ENCODE data around the gene SLC2A3. TPM values are rescaled to one million over a fixed set of nuclear protein-coding genes. Genes with fewer than 3 reads are reported as not detected.
"Not testable (repeated sequence)": the region's sequence is repeated elsewhere in the genome, so short reads cannot be mapped to it uniquely, and the experiment has no call there.

SLC2A3 gene
- total RNA-seq, 1 experiment from 2014 or later: 10.5 TPM

DNA sequence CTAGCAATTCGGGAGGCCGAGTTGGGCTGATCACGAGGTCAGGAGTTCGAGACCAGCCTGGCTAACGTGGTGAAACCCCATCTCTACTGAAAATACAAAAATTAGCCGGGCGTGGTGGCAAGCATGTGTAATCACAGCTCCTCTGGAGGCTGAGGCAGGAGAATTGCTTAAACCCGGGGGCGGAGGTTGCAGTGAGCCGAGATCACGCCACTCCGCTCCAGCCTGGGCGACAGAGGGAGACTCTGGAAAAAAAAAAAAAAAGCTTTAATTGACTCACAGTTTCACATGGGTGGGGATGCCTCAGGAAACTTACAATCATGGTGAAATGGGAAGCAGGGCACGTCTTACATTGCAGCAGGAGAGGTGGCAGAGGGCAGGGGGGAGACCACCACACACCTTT, 30.6 kb upstream of the SLC2A3 start:
- ATAC-seq: no peak
- peaks cover 11 to 30% of the 10 kb centered on the region in 2 experiments; a peak in 3 of 4 replicates for H3K4me1 ChIP-seq (ENCODE audit: control insufficient read depth in 1 of 2, insufficient read depth in 2 of 2, low read length in 2 of 2)
- RAD21 ChIA-PET (ENCODE audit: low non-redundant PET in 1 of 2, low total read pairs in 2 of 2, uncharacterized antibody in 2 of 2, unreplicated experiment in 2 of 2): no interaction called here
- H3K36me3 ChIP-seq (ENCODE audit: control insufficient read depth in 1 of 2, insufficient read depth in 2 of 2, low read length in 2 of 2): no peaks in the 10 kb centered on the region
- H3K9me3 ChIP-seq (ENCODE audit: control insufficient read depth in 1 of 2, insufficient read depth in 1 of 2, low read depth in 1 of 2, low read length in 2 of 2): no peaks in the 10 kb centered on the region
- no peaks in the 10 kb centered on the region for H3K27me3 ChIP-seq (ENCODE audit: insufficient read depth, low read length)
- no peak overlapping the region for H3K9ac ChIP-seq (ENCODE audit: low read length)
- no peaks in the 10 kb centered on the region for H3K9me2 ChIP-seq (ENCODE audit: insufficient read depth)
- no TSS peak for BruUV-seq (replicated peaks)
- no peaks in the 10 kb centered on the region for H3K79me2 ChIP-seq (ENCODE audit: insufficient read depth, low read length)
- CTCF ChIA-PET: interaction anchor here (4.2 kb wide), 1 partner anchor 33 kb away, joined by 15 read pairs; no protein-coding TSS in a partner anchor
- no peak overlapping the region for H2AFZ ChIP-seq (ENCODE audit: low read depth, low read length, poor library complexity, severe bottlenecking)
- POLR2A ChIA-PET: no interaction called here
- intact Hi-C loops (cut with micrococcal nuclease): no loop called here
- no peak overlapping the region for H3K27ac ChIP-seq (ENCODE audit: low read depth, low read length)
- no peaks in the 10 kb centered on the region for H4K20me1 ChIP-seq (ENCODE audit: insufficient read depth)
- H3K4me3 ChIP-seq (replicated peaks in 1 of 2; ENCODE audit: low read depth in 1 of 2, low read length in 2 of 2): no peak overlapping the region
- DNase-seq (ENCODE audit: low read depth, low spot score): no peak
- H3K4me2 ChIP-seq (ENCODE audit: low read length): peak overlapping the region; percentile 28; the same call in 1 of the 2 replicates
- TF ChIP-seq EZH2 (IDR thresholded peaks at IDR 0.05) (no peak), POLR2AphosphoS5 (IDR thresholded peaks at IDR 0.05; ENCODE audit: low read depth, low read length) (no peak), SP1 (IDR thresholded peaks at IDR 0.05; ENCODE audit: low read depth) (no peak), SRF (IDR thresholded peaks at IDR 0.05; ENCODE audit: low read depth) (no peak), ZFX (IDR thresholded peaks at IDR 0.05) (no peak), TCF7L2 (IDR thresholded peaks at IDR 0.05; ENCODE audit: borderline replicate concordance, extremely low read depth, insufficient read depth, insufficient read length) (no peak), EGR1 (IDR thresholded peaks at IDR 0.05; ENCODE audit: low read depth) (no peak), CEBPB (IDR thresholded peaks at IDR 0.05; ENCODE audit: low read depth) (no peak), SIN3A (IDR thresholded peaks at IDR 0.05; ENCODE audit: low read depth) (no peak), RAD21 (IDR thresholded peaks at IDR 0.05; ENCODE audit: low read depth) (no peak), CBX3 (IDR thresholded peaks at IDR 0.05; ENCODE audit: low read depth) (no peak), POLR2A (IDR thresholded peaks at IDR 0.05; ENCODE audit: borderline replicate concordance, extremely low read depth, insufficient read depth, insufficient read length) (no peak), ELF1 (IDR thresholded peaks at IDR 0.05; ENCODE audit: borderline replicate concordance, low read depth) (no peak)
- TF ChIP-seq, protein P1, sequence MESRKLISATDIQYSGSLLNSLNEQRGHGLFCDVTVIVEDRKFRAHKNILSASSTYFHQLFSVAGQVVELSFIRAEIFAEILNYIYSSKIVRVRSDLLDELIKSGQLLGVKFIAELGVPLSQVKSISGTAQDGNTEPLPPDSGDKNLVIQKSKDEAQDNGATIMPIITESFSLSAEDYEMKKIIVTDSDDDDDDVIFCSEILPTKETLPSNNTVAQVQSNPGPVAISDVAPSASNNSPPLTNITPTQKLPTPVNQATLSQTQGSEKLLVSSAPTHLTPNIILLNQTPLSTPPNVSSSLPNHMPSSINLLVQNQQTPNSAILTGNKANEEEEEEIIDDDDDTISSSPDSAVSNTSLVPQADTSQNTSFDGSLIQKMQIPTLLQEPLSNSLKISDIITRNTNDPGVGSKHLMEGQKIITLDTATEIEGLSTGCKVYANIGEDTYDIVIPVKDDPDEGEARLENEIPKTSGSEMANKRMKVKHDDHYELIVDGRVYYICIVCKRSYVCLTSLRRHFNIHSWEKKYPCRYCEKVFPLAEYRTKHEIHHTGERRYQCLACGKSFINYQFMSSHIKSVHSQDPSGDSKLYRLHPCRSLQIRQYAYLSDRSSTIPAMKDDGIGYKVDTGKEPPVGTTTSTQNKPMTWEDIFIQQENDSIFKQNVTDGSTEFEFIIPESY (IDR thresholded peaks at IDR 0.05; ENCODE audit: extremely low read depth, insufficient replicate concordance, low read length): no peak
- TF ChIP-seq, protein P2, sequence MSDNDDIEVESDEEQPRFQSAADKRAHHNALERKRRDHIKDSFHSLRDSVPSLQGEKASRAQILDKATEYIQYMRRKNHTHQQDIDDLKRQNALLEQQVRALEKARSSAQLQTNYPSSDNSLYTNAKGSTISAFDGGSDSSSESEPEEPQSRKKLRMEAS (IDR thresholded peaks at IDR 0.05): no peak
- TF ChIP-seq, protein P3, sequence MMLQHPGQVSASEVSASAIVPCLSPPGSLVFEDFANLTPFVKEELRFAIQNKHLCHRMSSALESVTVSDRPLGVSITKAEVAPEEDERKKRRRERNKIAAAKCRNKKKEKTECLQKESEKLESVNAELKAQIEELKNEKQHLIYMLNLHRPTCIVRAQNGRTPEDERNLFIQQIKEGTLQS (IDR thresholded peaks at IDR 0.05): no peak

DNA sequence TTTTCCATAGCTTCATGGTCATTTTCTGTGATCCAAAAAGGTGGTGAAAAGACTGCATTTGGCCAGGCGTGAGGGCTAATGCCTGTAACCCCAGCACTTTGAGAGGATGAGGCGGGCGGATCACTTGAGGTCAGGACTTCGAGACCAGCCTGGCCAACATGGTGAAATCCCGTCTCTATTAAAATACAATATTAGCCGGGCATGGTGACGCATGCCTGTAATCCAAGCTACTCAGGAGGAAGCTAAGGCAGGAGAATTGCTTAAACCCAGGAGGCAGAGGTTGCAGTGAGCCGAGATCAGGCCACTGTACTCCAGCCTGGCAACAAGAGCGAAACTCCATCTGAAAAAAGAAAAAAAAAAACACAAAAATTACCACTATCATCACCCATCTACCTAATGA, 28.7 kb upstream of the SLC2A3 start:
- H4K20me1 ChIP-seq (ENCODE audit: insufficient read depth); H3K4me2 ChIP-seq (ENCODE audit: low read length); H2AFZ ChIP-seq (ENCODE audit: low read depth, low read length, poor library complexity, severe bottlenecking); H3K4me3 ChIP-seq (replicated peaks in 1 of 2; ENCODE audit: low read depth in 1 of 2, low read length in 2 of 2); H3K36me3 ChIP-seq (ENCODE audit: control insufficient read depth in 1 of 2, insufficient read depth in 2 of 2, low read length in 2 of 2); ATAC-seq; H3K27me3 ChIP-seq (ENCODE audit: insufficient read depth, low read length); H3K79me2 ChIP-seq (ENCODE audit: insufficient read depth, low read length); intact Hi-C loops (cut with micrococcal nuclease); BruUV-seq (replicated peaks); H3K9me3 ChIP-seq (ENCODE audit: control insufficient read depth in 1 of 2, insufficient read depth in 1 of 2, low read depth in 1 of 2, low read length in 2 of 2); H3K9me2 ChIP-seq (ENCODE audit: insufficient read depth); RAD21 ChIA-PET (ENCODE audit: low non-redundant PET in 1 of 2, low total read pairs in 2 of 2, uncharacterized antibody in 2 of 2, unreplicated experiment in 2 of 2); POLR2A ChIA-PET; H3K27ac ChIP-seq (ENCODE audit: low read depth, low read length); DNase-seq (ENCODE audit: low read depth, low spot score); H3K9ac ChIP-seq (ENCODE audit: low read length): not testable (repeated sequence)
- H3K4me1 ChIP-seq (ENCODE audit: control insufficient read depth in 1 of 2, insufficient read depth in 2 of 2, low read length in 2 of 2): peaks cover 14 to 28% of the 10 kb centered on the region in 2 experiments; a peak in 3 of 4 replicates
- CTCF ChIA-PET: interaction anchor here (1.2 to 4.2 kb wide), 2 partner anchors 31 to 311 kb away, joined by 3 to 15 read pairs; no protein-coding TSS in a partner anchor

All from HCT116 (cell line).